ENCODE results near the gene SEMA4D.

DNA sequence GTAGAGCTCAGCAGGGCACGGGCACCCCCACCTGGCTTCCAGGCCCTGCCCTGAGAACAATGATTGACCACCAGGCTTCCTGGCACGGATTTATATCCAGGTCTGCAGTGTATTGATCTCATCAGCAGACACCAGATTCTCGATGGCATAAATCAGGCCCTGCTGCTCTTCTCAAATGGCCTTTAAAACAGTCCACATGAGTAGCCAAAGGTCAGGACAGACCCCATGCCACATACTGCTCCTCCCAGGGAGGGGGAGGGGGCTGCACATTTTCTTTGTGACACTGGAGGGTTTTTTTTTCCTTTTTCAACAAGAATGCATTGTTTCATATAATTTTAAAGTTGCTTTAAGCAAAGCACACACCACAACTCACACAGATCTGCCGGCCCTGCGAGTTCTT, 85.4 kb downstream of the SEMA4D start:
- TF ChIP-seq EP300 (IDR thresholded peaks at IDR 0.05) (no peak), POLR2A (IDR thresholded peaks at IDR 0.05; ENCODE audit: low read depth) (no peak)
- TF ChIP-seq, protein P1, sequence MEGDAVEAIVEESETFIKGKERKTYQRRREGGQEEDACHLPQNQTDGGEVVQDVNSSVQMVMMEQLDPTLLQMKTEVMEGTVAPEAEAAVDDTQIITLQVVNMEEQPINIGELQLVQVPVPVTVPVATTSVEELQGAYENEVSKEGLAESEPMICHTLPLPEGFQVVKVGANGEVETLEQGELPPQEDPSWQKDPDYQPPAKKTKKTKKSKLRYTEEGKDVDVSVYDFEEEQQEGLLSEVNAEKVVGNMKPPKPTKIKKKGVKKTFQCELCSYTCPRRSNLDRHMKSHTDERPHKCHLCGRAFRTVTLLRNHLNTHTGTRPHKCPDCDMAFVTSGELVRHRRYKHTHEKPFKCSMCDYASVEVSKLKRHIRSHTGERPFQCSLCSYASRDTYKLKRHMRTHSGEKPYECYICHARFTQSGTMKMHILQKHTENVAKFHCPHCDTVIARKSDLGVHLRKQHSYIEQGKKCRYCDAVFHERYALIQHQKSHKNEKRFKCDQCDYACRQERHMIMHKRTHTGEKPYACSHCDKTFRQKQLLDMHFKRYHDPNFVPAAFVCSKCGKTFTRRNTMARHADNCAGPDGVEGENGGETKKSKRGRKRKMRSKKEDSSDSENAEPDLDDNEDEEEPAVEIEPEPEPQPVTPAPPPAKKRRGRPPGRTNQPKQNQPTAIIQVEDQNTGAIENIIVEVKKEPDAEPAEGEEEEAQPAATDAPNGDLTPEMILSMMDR (IDR thresholded peaks at IDR 0.05): no peak
